Spleen (tissue), 7 donors: ENCODE results near the gene IMP4.

Experiments used
- POLR2AphosphoS5 ChIP-seq, 3 donors: sonication (generic); formaldehyde crosslinking; IDR thresholded peaks; one replicate each; pipeline ENCODE4 v1.5.1; 2017; ENCODE audit warnings: antibody characterized with exemption in 3 of 3
- TF ChIP-seq, protein P1 (sequence below), 11 experiments: fragments of 200-600 bp in 7 of 11; fragments of 450-650 bp in 4 of 11; sonication (generic) in 4 of 11; IDR thresholded peaks in 8 of 11; conservative IDR thresholded peaks in 3 of 11; 1 replicate in 7 of 11; 2 replicates in 4 of 11; pipeline versions ENCODE4 v1.4.0 to v1.8.0; 2016 to 2021; ENCODE audit warnings: antibody characterized with exemption in 11 of 11, inconsistent platforms in 4 of 11, mild to moderate bottlenecking in 1 of 11
- donor health status: DM: no; HTN: no; CAD: no; lungs with moderate emphysema.
- donor health status: DM: no; HTN: no; CAD: no.
- donor health status: DM: no; HTN: no; CAD: no.

DNA sequence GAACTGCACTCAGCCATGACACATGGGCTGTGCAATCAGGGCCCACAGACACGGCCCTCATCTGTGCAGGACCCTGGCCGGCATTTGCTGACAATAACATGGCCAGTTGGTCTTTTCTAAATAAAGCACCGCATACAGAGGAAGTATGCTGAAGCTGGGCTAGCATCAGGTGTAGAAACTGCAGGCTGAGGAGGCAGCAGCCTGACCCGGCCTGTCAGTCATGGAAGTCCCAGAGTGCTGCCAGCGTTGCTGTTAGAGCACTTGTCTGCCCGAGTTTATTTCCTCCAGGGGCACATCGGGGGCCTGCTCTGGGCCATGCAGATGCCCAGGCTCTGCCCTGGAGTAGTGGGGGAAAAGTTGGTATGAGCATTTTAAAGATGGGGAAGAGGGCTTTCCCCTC, 9.0 kb downstream of the IMP4 start:
- TF ChIP-seq, protein P1, sequence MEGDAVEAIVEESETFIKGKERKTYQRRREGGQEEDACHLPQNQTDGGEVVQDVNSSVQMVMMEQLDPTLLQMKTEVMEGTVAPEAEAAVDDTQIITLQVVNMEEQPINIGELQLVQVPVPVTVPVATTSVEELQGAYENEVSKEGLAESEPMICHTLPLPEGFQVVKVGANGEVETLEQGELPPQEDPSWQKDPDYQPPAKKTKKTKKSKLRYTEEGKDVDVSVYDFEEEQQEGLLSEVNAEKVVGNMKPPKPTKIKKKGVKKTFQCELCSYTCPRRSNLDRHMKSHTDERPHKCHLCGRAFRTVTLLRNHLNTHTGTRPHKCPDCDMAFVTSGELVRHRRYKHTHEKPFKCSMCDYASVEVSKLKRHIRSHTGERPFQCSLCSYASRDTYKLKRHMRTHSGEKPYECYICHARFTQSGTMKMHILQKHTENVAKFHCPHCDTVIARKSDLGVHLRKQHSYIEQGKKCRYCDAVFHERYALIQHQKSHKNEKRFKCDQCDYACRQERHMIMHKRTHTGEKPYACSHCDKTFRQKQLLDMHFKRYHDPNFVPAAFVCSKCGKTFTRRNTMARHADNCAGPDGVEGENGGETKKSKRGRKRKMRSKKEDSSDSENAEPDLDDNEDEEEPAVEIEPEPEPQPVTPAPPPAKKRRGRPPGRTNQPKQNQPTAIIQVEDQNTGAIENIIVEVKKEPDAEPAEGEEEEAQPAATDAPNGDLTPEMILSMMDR (IDR thresholded peaks at IDR 0.05 in 8 of 11, conservative IDR thresholded peaks at IDR 0.05 in 3 of 11), result no peak
- no peak for TF ChIP-seq POLR2AphosphoS5 (IDR thresholded peaks at IDR 0.05)
